GM12801 (cell line): Measurements from ENCODE around the gene CCDC92B.

Experiments
- CTCF ChIP-seq: IDR thresholded peaks from one replicate; pipeline ENCODE4 v1.5.1; 2011; ENCODE audit warnings: control low read depth; ENCODE audit not compliant: insufficient read length; ENCODE audit errors: extremely low read depth

Gene CCDC92B

DNA sequence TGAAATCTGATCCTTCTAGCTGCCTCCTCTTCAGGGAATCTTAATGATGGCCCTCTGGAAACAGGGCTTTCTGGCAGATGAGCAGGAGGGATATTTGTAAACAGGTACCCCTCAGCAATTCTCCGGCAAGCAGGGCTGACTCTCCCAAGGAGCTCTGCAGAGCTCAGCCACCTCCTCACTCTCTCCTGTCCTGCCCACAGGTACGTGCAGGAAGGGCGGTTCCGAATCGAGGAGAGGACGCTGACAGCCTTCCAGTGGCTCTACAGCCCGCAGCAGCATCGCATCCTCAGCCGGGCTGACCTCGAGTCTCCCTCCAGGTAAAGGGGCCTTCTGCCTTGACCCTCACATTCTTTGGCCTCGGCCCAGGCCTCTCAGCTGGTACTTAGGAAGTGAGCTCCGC, 20.7 kb upstream of the CCDC92B start:
- TF ChIP-seq CTCF, result no peak

- no peak for TF ChIP-seq CTCF
These were observed 9.4 kb upstream of the CCDC92B start for GRCh38 chr17:2758870-2759269.

GRCh38 chr17:2755891-2756724, 6.7 kb upstream of the CCDC92B start:
- no peak for TF ChIP-seq CTCF

GRCh38 chr17:2751491-2751890, 2.0 kb upstream of the CCDC92B start:
- TF ChIP-seq CTCF, result no peak

DNA sequence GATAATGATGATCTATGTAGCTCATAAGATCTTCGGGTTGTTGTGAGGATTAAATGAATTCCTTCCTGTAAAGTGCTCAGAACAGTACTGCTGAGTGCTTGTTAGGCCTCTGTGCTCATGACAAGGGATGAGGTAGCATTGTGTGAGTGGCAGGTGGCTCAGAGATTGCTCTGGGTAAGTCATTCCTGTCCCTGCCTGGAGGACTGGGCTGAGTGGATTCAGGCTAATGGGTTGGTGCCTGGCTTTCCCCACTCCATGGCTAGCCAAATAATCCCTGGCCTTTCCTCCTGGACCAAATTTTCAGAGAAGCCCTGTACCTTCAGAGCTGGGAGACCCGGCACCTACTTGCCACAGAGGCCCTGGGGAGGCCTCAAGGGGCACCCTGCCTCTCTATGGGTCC, 1.3 kb upstream of the CCDC92B start:
- TF ChIP-seq CTCF, result no peak

DNA sequence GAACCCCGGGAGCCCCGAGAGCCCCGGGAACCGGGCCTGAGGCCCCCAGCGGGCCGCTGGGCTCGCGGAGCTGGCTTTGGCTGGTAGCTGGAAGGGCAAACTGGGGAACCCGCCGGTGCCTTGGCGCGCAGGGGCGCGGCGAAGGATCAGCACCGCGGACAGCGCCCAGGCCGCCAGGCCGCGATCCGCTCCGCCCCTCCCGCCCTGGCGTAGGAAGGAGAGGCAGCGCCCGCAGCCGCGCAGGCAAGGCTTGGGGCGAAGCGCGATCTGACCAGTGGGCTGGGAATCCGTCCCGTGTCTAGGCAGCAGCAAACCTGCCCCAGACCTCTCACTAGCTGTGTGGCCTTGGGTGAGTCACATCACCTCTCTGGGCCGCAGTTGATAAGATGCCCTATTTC, 331 bp upstream of the CCDC92B start:
- TF ChIP-seq CTCF, result no peak

DNA sequence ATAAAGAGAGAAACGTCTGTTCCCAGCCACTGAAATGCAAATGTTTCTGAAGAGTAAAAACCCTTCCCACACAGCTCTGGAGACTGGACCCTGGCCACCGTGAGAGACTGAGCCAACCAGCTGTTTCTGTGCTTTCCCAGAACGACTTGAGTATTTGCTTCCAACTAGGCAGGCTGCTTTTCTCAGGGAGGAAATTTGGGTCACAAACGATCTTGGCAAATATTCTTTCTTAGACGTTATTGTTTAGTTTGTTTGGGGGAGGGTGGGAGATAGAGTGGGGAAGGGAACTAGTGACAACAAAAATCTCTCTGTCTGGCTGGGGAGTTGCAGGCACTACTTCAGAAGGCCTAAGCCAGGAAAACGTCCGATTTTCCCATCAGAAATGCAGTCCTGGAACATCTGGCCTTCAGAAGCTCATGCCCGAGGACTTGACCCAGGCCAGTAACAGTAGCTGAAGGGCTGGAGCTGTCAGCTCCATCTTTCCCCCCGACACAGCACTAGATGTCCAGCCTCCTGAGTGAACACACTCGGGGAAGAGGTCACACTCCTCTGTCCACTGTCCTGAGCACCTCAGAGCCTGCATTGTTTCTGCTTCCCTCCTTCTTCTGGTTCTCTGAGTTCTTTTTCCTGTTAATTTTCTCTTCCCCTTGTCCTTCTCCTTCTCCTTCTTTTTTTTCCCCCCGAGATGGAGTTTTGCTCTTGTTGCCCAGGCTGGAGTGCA, 4.0 kb downstream of the CCDC92B start:
- no peak for TF ChIP-seq CTCF
